ENCODE measurements around the gene SCAMP5. TPM values are rescaled to one million over a fixed set of nuclear protein-coding genes. Genes with fewer than 3 reads are reported as not detected.
A peak's percentile ranks its signal among the peaks of the same experiment; 100 is the strongest.

Gene SCAMP5
- total RNA-seq, 2 experiments from 2014 or later = 0.44 to 0.58 TPM

DNA sequence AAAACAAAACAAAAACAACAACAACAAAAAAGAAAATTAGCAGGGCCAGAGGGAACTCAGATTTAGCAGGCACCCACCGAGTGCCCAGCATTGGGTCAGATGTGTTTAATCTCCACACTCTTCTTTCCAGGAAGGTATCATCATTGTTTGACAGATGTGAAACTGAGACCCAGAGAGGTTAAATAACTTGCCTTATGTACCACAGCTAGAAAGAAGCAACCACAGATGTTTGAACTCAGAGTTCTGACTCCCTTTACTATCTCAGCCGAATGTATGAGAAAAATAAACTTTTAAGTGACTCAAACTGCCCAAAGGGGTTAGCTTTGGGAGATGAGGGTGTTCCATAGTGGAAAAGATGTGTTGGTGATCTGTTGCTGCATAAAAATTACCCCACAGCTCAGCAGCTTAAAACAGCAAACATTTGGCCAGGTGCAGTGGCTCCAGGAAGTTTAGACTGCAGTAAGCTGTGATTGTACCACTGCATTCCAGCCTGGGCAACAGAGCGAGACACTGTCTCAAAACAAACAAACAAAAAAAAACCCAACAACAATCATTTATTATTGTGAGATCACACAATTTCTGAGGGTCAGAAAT is 34.3 kb upstream of the SCAMP5 start:
- Mint-ChIP-seq H3K4me3 (no peak overlapping the region), H3K4me1 (peaks cover 35% of the 10 kb centered on the region)
- peak; percentile 40 for DNase-seq

DNA sequence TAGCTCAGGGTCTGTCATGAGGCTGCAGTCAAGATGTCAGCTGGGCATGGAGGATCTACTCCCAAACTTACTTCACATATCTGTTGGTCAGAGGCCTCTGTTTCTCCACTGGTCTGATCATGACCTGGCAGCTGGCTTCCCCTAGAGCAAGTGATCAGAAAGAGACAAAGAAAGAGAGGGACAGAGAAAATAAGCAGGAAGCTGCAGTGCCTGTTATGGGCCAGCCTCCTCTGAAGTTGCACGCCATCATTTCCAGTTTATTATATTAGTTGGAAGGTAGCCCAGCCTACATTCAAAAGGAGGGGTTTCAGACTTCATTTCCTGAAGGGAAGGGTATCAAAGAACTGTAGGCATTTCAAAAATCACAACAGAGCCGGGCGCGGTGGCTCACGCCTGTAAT is 33.7 kb upstream of the SCAMP5 start:
- Mint-ChIP-seq H3K4me3 (no peak overlapping the region), H3K9me3 (no peaks in the 10 kb centered on the region), H3K27ac (peak overlapping the region; percentile 75), H3K27me3 (peaks cover 50% of the 10 kb centered on the region), H3K36me3 (no peaks in the 10 kb centered on the region), H3K4me1 (peaks cover 35% of the 10 kb centered on the region)
- DNase-seq = no peak

More for the DNA sequence above, 34.3 kb upstream of the SCAMP5 start:
- peak overlapping the region; percentile 75 for H3K27ac Mint-ChIP-seq
- no peaks in the 10 kb centered on the region for H3K9me3 Mint-ChIP-seq
- no peaks in the 10 kb centered on the region for H3K36me3 Mint-ChIP-seq
- H3K27me3 Mint-ChIP-seq = peaks cover 50% of the 10 kb centered on the region

DNA sequence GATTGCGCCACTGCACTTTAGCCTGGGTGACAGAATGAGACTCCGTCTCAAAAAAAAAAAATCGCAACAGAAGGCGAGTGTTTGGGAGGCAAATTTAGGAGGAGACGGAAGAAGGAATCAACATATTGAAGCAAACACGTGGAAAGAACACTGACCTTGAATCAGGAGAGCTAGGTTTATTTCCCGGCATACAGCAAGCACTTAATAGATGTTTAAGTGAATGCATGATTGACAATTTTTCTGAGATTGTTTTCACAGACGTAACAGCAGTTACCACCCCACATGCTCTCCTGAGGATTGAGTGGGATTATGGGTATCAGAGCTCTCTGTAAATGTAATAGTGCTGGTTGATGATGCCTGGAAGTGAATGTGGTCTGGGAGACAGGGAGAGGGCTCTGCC is 33.1 kb upstream of the SCAMP5 start:
- H3K27ac Mint-ChIP-seq = no peak overlapping the region
- H3K9me3 Mint-ChIP-seq = no peaks in the 10 kb centered on the region
- no peaks in the 10 kb centered on the region for H3K36me3 Mint-ChIP-seq
- H3K4me1 Mint-ChIP-seq = peaks cover 35% of the 10 kb centered on the region
- DNase-seq = no peak
- H3K27me3 Mint-ChIP-seq = peaks cover 50% of the 10 kb centered on the region
- no peak overlapping the region for H3K4me3 Mint-ChIP-seq

DNA sequence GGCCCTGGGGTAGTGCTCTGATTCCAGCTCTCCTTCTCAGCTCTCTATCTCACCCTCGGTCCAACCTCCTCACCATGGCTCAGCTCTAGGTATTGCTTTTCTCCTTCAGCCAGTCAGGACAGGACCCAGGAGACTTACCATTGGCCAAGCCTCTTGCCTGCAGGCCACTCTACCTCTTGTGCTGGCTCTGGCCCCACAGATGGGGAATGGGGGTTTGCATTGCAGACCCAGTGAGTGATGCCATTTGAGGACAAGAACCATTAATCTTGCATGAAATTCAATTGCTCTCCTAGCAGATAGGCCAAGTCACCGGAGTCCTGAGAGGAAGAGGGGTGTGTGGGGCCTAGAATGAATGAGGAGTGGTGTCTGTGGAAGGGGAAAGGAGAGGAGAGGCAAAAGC is 32.7 kb upstream of the SCAMP5 start:
- DNase-seq = no peak
- Mint-ChIP-seq H3K4me1 (peaks cover 31% of the 10 kb centered on the region), H3K36me3 (no peaks in the 10 kb centered on the region), H3K9me3 (no peaks in the 10 kb centered on the region), H3K4me3 (no peak overlapping the region), H3K27ac (no peak overlapping the region), H3K27me3 (peaks cover 45% of the 10 kb centered on the region)

DNA sequence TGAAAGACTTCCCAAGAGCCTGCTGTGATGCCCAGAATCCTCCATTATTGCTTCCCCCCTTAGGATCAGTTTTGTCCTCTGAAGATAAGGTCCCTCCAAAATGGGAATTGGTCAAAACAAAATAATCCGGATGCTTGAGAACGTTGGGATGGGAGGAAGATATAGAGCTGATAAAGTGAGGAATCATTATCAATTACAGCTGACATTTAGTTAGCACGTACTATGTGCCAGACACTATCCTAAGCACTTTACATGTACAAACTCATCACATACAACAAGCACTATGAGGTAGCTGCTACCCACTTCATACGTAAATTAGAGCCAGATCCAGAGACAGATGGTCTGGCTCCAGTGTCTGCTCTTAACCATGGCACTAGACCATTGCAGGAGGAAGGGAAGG is 32.1 kb upstream of the SCAMP5 start:
- no peaks in the 10 kb centered on the region for H3K9me3 Mint-ChIP-seq
- H3K27ac Mint-ChIP-seq = no peak overlapping the region
- peaks cover 40% of the 10 kb centered on the region for H3K27me3 Mint-ChIP-seq
- H3K36me3 Mint-ChIP-seq = no peaks in the 10 kb centered on the region
- DNase-seq = no peak
- H3K4me1 Mint-ChIP-seq = peaks cover 27% of the 10 kb centered on the region
- H3K4me3 Mint-ChIP-seq = no peak overlapping the region

DNA sequence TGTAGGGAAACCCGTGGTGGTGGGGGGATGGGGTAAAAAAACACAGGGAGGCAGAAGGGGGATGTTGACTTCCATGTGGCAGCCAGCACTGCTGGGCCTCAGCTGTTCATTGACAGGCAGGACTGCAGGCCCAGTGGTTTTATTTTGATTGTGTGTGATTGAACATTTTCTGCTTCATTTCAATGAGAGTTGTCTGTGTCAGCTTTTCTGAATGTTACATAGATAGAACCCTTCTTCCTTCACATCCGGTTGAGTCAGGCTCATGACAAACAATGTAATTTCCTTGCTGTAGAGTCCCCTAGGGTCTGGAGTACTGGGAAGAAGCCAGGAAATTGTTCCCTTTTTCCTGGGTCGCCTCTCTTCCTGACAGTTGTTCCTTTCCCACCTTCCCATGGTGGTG is 30.6 kb upstream of the SCAMP5 start:
- peaks cover 24% of the 10 kb centered on the region for H3K27me3 Mint-ChIP-seq

DNA sequence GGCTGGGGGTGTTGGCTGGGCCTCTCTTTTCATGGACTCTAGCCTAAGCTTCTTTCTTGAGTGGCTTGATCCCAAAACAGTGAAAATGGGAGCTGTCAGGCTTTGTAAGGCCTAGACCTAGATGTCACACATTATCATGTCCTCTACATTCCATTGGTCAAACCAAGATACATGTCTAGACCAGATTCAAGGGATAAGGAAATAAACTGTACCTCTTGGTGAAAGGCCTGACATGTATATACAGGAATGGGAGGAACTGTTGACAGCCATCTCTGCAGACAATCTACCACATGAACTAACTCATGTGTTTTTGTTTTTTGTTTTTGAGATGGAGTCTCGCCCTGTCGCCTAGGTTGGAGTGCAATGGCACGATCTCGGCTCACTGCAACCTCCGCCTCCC is 27.7 kb upstream of the SCAMP5 start:
- no peaks in the 10 kb centered on the region for H3K9me3 Mint-ChIP-seq
- no peak for DNase-seq
- no peaks in the 10 kb centered on the region for H3K36me3 Mint-ChIP-seq
- H3K27ac Mint-ChIP-seq = no peak overlapping the region
- H3K4me3 Mint-ChIP-seq = no peak overlapping the region
- peaks cover 5% of the 10 kb centered on the region for H3K27me3 Mint-ChIP-seq
- no peaks in the 10 kb centered on the region for H3K4me1 Mint-ChIP-seq

More for the DNA sequence above, 30.6 kb upstream of the SCAMP5 start:
- H3K4me1 Mint-ChIP-seq = peaks cover 15% of the 10 kb centered on the region
- no peaks in the 10 kb centered on the region for H3K9me3 Mint-ChIP-seq
- H3K27ac Mint-ChIP-seq = no peak overlapping the region
- DNase-seq = no peak
- no peaks in the 10 kb centered on the region for H3K36me3 Mint-ChIP-seq
- no peak overlapping the region for H3K4me3 Mint-ChIP-seq

DNA sequence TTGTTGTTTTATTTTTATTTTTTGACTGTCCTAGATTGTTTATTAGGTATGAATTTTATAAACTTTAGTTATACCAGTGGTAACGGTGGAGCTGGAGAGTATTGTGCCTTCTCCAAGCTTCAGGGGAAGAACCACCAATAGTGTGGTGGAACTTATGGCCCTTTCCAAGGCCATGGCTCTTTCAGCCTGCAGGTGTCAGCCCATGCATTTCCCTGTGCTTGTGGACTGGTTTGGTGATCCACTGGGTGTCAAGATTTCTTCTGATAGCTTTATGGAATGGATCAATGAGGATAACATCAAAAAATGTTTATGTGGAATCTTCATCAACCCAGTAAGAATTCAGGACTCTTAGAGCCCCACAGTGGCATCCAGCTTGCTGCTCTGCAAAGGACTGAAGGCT is 19.2 kb upstream of the SCAMP5 start:
- H3K27ac Mint-ChIP-seq = no peak overlapping the region
- no peak overlapping the region for H3K4me3 Mint-ChIP-seq
- no peaks in the 10 kb centered on the region for H3K36me3 Mint-ChIP-seq
- H3K4me1 Mint-ChIP-seq = peaks cover 10% of the 10 kb centered on the region
- H3K27me3 Mint-ChIP-seq = peaks cover 22% of the 10 kb centered on the region
- no peak for DNase-seq
- H3K9me3 Mint-ChIP-seq = no peaks in the 10 kb centered on the region

DNA sequence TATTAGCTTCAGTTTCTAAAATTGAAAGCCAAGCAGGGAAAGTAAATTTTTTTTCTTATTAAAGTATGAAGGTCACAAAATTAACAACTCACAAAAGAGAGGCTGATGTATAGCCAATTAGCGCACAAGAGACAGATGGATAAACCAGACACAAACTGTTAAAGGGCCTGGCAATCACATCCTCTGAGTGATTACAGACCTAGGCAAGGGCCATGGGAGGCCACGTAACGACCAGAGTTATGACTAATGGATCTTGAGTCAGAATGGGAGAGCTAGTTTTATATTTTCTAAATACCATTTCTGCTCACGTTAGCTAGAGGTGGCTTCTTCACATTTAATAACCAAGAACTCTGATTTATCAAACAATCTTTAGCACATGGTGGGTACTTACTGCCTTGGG is 17.8 kb upstream of the SCAMP5 start:
- Mint-ChIP-seq H3K27ac (no peak overlapping the region), H3K9me3 (no peaks in the 10 kb centered on the region), H3K4me3 (no peak overlapping the region), H3K27me3 (peaks cover 25% of the 10 kb centered on the region), H3K4me1 (peaks cover 10% of the 10 kb centered on the region), H3K36me3 (no peaks in the 10 kb centered on the region)
- no peak for DNase-seq

DNA sequence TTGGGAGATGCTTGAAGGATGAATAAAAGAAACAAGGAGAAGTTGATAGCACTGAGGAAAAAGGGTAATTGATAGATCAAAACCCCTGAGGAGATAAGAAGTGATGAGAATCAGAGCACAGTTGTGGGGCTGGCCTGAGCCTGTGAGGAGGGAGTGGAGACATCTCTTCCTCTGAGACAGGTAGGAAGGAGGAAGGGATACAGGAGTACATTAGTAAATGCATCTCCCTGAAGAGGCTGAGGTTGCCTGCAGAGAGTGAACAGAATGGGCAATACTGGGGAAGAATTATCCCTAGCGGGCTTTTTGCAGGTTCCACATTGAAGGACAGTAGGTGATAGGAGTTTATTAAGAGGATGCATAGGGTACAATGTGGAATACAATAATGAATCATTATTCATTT is 17.3 kb upstream of the SCAMP5 start:
- no peak overlapping the region for H3K27ac Mint-ChIP-seq
- peaks cover 10% of the 10 kb centered on the region for H3K4me1 Mint-ChIP-seq
- H3K36me3 Mint-ChIP-seq = no peaks in the 10 kb centered on the region
- no peaks in the 10 kb centered on the region for H3K9me3 Mint-ChIP-seq
- no peak for DNase-seq
- peaks cover 21% of the 10 kb centered on the region for H3K27me3 Mint-ChIP-seq
- H3K4me3 Mint-ChIP-seq = no peak overlapping the region

DNA sequence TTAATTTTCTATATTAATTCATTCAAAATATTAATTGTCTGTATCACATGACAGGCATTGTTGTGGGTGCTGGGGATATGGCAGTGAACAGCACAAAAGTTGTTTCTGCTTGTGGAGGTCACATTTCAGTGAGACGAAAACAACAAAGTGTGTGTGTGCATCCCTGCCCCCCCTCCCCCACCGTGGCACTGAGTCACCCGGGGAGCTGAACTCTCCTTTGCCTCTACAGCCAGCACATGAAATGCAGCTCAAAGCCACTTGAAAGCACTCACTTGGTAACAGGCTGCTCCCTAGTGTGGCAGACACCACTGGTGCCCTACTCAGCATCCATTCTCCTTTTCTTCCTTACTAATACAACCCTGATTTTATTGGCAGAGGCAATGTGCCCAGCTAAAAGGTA is 16.9 kb upstream of the SCAMP5 start:
- H3K27me3 Mint-ChIP-seq = peaks cover 20% of the 10 kb centered on the region
- H3K9me3 Mint-ChIP-seq = no peaks in the 10 kb centered on the region
- no peaks in the 10 kb centered on the region for H3K36me3 Mint-ChIP-seq
- H3K27ac Mint-ChIP-seq = no peak overlapping the region
- DNase-seq = peak; percentile 31
- H3K4me1 Mint-ChIP-seq = peaks cover 13% of the 10 kb centered on the region
- no peak overlapping the region for H3K4me3 Mint-ChIP-seq

DNA sequence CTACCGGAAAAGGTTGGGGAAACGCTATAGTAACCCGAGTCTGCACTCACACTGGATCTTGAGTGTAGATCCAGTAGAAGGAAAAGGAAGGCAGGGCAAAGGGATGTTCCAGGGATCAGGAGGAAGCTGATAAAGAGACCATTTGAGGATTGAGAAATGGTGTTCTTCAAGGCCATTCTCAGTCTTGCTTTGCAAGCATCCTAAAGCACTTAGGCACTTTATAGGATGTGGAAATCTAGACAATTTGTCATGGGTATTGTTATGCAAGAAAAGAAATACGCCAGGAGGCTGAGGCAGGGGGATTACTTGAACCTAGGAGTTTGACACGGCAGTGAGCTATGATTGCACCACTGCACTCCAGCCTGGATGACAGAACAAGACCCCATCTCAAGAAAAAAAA is 13.2 kb upstream of the SCAMP5 start:
- Mint-ChIP-seq H3K27ac (peak overlapping the region; percentile 32), H3K4me3 (no peak overlapping the region), H3K36me3 (no peaks in the 10 kb centered on the region), H3K27me3 (peaks cover 20% of the 10 kb centered on the region), H3K4me1 (peaks cover 22% of the 10 kb centered on the region), H3K9me3 (no peaks in the 10 kb centered on the region)
- DNase-seq = no peak

DNA sequence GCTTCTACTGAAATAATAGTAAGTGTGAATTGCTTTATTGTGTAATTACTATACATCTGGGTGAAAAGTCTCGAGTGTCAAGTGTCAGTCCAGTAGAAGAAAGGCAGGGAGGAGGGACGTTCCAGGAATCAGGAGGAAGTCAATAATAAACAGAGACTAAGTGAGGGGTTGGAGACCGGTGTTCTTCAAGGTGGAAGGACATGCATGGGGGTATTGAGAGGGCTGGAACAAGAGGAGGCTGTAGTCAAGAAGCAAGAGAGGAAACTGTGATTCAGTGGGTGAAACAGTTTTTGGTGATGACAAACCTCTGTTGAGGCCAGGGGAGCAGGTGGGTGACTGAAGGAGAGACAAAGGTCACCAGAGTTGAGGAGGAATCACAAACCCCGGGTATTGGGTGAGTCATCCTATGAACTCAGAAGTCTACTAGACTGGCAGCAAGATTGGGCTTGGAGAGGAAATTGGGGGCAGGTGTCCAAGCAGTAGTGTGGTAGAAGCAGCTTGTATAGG is 11.6 kb upstream of the SCAMP5 start:
- Mint-ChIP-seq H3K4me1 (peaks cover 13% of the 10 kb centered on the region), H3K27ac (peak overlapping the region; percentile 80), H3K27me3 (peaks cover 20% of the 10 kb centered on the region), H3K9me3 (no peaks in the 10 kb centered on the region), H3K36me3 (no peaks in the 10 kb centered on the region), H3K4me3 (no peak overlapping the region)
- DNase-seq = peak; percentile 70

DNA sequence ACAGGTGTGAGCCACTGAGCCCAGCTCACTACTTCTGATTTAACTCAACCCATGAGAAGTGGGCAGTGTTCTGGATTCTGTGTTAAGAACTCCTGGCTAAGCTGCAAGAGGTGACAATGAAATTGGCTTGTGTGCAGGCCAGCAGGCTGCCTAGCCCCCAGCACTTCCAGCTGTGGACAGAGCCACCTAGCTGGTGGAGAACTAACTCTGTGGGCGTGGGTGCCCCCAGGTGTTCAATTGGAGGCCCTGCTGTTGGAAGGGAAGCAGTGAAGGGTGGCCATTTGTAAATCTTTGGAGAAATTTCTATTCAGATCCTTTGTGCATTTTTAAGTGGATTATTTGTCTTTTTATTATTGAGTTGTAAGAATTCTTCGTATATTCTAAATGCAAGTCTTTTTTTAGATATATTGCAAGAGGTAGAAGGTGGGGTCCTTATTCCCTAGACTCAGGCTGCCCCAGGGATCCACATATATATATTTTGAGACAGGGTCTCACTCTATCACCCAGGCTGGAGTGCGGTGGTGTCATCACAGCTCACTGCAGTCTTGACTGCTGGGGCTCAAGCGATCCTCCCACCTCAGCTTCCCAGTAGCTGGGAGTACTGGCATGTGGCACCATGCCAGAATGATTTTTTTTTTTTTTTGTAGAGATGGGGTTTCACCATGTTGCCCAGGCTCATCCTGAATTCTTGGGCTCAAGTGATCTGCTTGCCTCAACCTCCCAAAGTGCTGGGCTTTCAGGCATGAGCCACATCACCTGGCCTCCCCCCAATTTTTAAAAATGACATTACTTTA is 7.2 kb upstream of the SCAMP5 start:
- no peaks in the 10 kb centered on the region for H3K9me3 Mint-ChIP-seq
- peaks cover 23% of the 10 kb centered on the region for H3K27me3 Mint-ChIP-seq

DNA sequence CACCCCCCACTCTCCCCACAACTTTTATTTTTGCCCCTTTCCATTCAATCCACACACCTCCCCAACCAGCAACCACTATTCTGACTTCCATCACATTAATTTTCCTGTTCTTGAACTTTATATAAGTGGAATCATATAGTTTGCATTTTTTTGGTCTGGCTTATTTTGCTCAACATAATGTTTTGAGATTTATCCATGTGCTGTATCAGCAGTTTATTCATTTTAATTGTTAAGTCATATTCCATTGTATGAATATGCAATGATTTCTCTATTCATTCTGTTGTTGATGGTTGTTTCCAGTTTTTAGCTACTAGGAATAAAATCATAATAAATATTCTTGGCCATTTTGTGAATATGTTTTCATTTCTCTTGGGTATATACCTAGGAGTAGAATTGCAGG is 5.8 kb upstream of the SCAMP5 start:
- H3K27ac Mint-ChIP-seq = no peak overlapping the region
- no peak overlapping the region for H3K4me3 Mint-ChIP-seq
- H3K36me3 Mint-ChIP-seq = no peaks in the 10 kb centered on the region
- no peaks in the 10 kb centered on the region for H3K9me3 Mint-ChIP-seq
- peaks cover 6% of the 10 kb centered on the region for H3K4me1 Mint-ChIP-seq
- peaks cover 24% of the 10 kb centered on the region for H3K27me3 Mint-ChIP-seq
- no peak for DNase-seq

More for the DNA sequence above, 7.2 kb upstream of the SCAMP5 start:
- no peak overlapping the region for H3K27ac Mint-ChIP-seq
- H3K4me3 Mint-ChIP-seq = no peak overlapping the region
- peaks cover 17% of the 10 kb centered on the region for H3K4me1 Mint-ChIP-seq
- H3K36me3 Mint-ChIP-seq = no peaks in the 10 kb centered on the region
- peak; percentile 58 for DNase-seq

DNA sequence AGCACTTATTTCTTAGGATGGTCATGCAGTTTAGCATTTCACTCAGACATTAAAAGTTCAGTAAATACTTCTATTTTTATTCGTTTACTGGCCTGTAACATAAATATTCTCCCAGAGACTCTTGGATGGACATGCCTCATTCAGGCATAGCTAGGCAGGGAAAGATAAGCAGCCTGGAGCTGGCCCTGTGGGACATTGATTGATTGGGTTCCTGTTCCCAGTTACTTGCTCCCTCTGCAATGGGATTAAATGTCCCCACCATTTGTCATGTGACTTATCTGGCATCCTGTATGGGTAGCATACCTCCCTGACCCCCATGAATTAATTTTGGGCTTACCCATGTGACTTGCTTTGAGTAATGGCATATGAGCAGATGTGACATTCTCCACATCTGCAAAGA is 2.7 kb upstream of the SCAMP5 start:
- Mint-ChIP-seq H3K4me3 (no peak overlapping the region), H3K36me3 (no peaks in the 10 kb centered on the region), H3K27ac (no peak overlapping the region), H3K9me3 (no peaks in the 10 kb centered on the region), H3K4me1 (peaks cover 10% of the 10 kb centered on the region), H3K27me3 (peaks cover 40% of the 10 kb centered on the region)
- DNase-seq = no peak

All from activated naive CD8-positive, alpha-beta T cell treated with anti-CD3 and anti-CD28 coated beads for 36 hours (primary cell).